T47D (cell line): ENCODE results near the gene TMEM151A.

Source experiments
- DNase-seq, 2 experiments: peaks; one replicate each; pipeline versions ENCODE4 v3.0.0 to v3.0.0-alpha.2; 2011 to 2012; ENCODE audit warnings: low read depth in 1 of 2, low spot score in 1 of 2
- JUND ChIP-seq: IDR thresholded peaks from 2 replicates; pipeline ENCODE4 v1.6.1; 2012; ENCODE audit warnings: low read depth
- in situ Hi-C: cut with HindIII; loops from 2 replicates; pipeline ENCODE4 v1.10.0; 2016; ENCODE audit warnings: low sequenced_read_pairs, low pct_unique_long_range_greater_than_20kb

The TMEM151A gene

GRCh38 chr11:66336234-66337102 lies 44.8 kb downstream of the TMEM151A start, which contains the start of gene RIN1:
Gene RIN1, minus strand, starts transcription at chr11:66336434. Its CDS starts 32 bp downstream, at chr11:66336402.
- in situ Hi-C loops, result no loop called here
- no peak for TF ChIP-seq JUND
- peak; percentile 69 to 94 for DNase-seq

GRCh38 chr11:66337103-66337899 lies 45.6 kb downstream of the TMEM151A start:
- DNase-seq, result no peak
- in situ Hi-C loops, result no loop called here
- TF ChIP-seq JUND, result no peak

GRCh38 chr11:66338276-66339161 lies 46.8 kb downstream of the TMEM151A start:
- no peak for DNase-seq
- no peak for TF ChIP-seq JUND
- in situ Hi-C loops, result no loop called here

- TF ChIP-seq JUND, result no peak
- no peak for DNase-seq
- in situ Hi-C loops, result no loop called here
These were observed 47.5 kb downstream of the TMEM151A start for GRCh38 chr11:66339162-66339675.

GRCh38 chr11:66339686-66340483 lies 48.2 kb downstream of the TMEM151A start:
- no peak for DNase-seq
- TF ChIP-seq JUND, result no peak
- in situ Hi-C loops, result no loop called here

- in situ Hi-C loops, result no loop called here
- no peak for DNase-seq
- TF ChIP-seq JUND, result no peak
These were observed 49.2 kb downstream of the TMEM151A start for GRCh38 chr11:66340596-66341501.

GRCh38 chr11:66341502-66342126 lies 49.9 kb downstream of the TMEM151A start:
- in situ Hi-C loops, result no loop called here
- no peak for TF ChIP-seq JUND
- DNase-seq, result no peak

- no peak for TF ChIP-seq JUND
- in situ Hi-C loops, result no loop called here
- DNase-seq, result no peak
These were observed 51.5 kb downstream of the TMEM151A start for GRCh38 chr11:66343176-66343575.

- in situ Hi-C loops, result no loop called here
- no peak for TF ChIP-seq JUND
- peak; percentile 98 for DNase-seq
These were observed 53.0 kb downstream of the TMEM151A start, which contains the start of gene BRMS1 for GRCh38 chr11:66344550-66345315. Gene BRMS1, minus strand, starts transcription at chr11:66345104. Its CDS starts 2,870 bp downstream, at chr11:66342234.
